SK-N-SH treated with all-trans-retinoic acid at 6 μM for 48 hours (cell line): ENCODE results near the gene CTTN.

Experiments
- ARNTL ChIP-seq: fragments of 450-650 bp; formaldehyde crosslinking; IDR thresholded peaks from 2 replicates; pipeline ENCODE4 v1.5.0; 2020; ENCODE audit warnings: low read depth, mild to moderate bottlenecking, moderate library complexity, borderline replicate concordance
- CREB5 ChIP-seq: fragments of 250-450 bp; sonication (Bioruptor Pico); IDR thresholded peaks from 2 replicates; pipeline ENCODE4 v1.5.1; 2020; ENCODE audit warnings: low read depth, mild to moderate bottlenecking, moderate library complexity
- PATZ1 ChIP-seq: fragments of 250-450 bp; sonication (Bioruptor Pico); IDR thresholded peaks from 2 replicates; pipeline ENCODE4 v1.8.0; 2020; ENCODE audit warnings: mild to moderate bottlenecking, moderate library complexity, borderline replicate concordance
- POU6F1 ChIP-seq: fragments of 250-450 bp; sonication (Bioruptor Pico); IDR thresholded peaks from 2 replicates; pipeline ENCODE4 v1.8.0; 2021; ENCODE audit warnings: low read depth, mild to moderate bottlenecking, moderate library complexity, borderline replicate concordance
- ZC3H10 ChIP-seq: fragments of 250-450 bp; sonication (Bioruptor Pico); IDR thresholded peaks from 2 replicates; pipeline ENCODE4 v1.5.1; 2021; ENCODE audit warnings: mild to moderate bottlenecking, moderate library complexity
- ZFP3 ChIP-seq: fragments of 250-450 bp; sonication (Bioruptor Pico); IDR thresholded peaks from 2 replicates; pipeline ENCODE4 v1.5.0; 2020; ENCODE audit warnings: mild to moderate bottlenecking, moderate library complexity
- ZNF565 ChIP-seq: fragments of 450-650 bp; formaldehyde crosslinking; conservative IDR thresholded peaks from 2 replicates; pipeline ENCODE4 v1.5.0; 2020; ENCODE audit warnings: low read depth, mild to moderate bottlenecking, moderate library complexity
- ZNF8 ChIP-seq: fragments of 450-650 bp; formaldehyde crosslinking; IDR thresholded peaks from 2 replicates; pipeline ENCODE4 v1.5.0; 2020; ENCODE audit warnings: mild to moderate bottlenecking, moderate library complexity

GRCh38 chr11:70456921-70457532 is 58.7 kb downstream of the CTTN start:
- TF ChIP-seq PATZ1 (CRISPR knock-in tag) (no peak), ZNF565 (CRISPR knock-in tag) (no peak), ZC3H10 (no peak), CREB5 (no peak), ARNTL (CRISPR knock-in tag) (no peak), POU6F1 (no peak), ZFP3 (CRISPR knock-in tag) (no peak), ZNF8 (CRISPR knock-in tag) (no peak)
